ENCODE data around the gene WNT4. TPM values are rescaled to one million over a fixed set of nuclear protein-coding genes. Genes with fewer than 3 reads are reported as not detected.

WNT4 gene
- total RNA-seq, 1 experiment from 2014 or later = 0.92 TPM

DNA sequence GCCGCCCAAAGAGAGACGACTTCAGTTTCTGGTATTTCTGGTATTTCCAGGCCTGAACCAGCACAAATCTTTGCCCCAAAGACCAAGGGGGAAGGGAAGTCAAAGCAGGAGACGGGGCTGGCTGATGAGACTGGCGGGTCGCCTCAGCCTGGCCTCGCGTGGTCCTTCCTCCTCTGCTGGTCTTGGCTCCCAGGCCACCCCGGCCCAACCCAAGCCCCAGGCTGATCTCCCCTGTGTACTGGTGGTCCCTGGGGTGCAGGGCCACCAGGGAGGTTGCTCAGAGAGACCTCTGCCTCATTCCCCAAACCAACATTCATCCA, 19.9 kb downstream of the WNT4 start:
- ChIA-PET POLR2A (no interaction called here), CTCF (no interaction called here)
- Histone ChIP-seq H3K27ac (ENCODE audit: low read length) (no peak overlapping the region), H3K9me3 (ENCODE audit: control insufficient read depth, insufficient read depth, low read depth, low read length) (no peaks in the 10 kb centered on the region), H3K36me3 (ENCODE audit: control insufficient read depth, insufficient read depth, low read length) (no peaks in the 10 kb centered on the region), H3K4me1 (ENCODE audit: control insufficient read depth, insufficient read depth, low read length) (peaks cover 4% of the 10 kb centered on the region; the same call in 1 of the 2 replicates), H3K4me3 (ENCODE audit: low read depth in 2 of 2, low read length in 2 of 2) (no peak overlapping the region), H3K27me3 (ENCODE audit: control insufficient read depth, insufficient read depth, low read length) (no peaks in the 10 kb centered on the region)
- BruUV-seq (replicated peaks) = no TSS peak
- DNase-seq (ENCODE audit: low read depth, low spot score) (no peak), ATAC-seq (no peak)
- intact Hi-C loops (cut with micrococcal nuclease; ENCODE audit: unreplicated experiment) = no loop called here
- in situ Hi-C loops (cut with HindIII; ENCODE audit: low pct_unique_long_range_greater_than_20kb, low sequenced_read_pairs) = no loop called here
- no peak for TF ChIP-seq POLR2AphosphoS5 (IDR thresholded peaks at IDR 0.05; ENCODE audit: low read depth, low read length)

DNA sequence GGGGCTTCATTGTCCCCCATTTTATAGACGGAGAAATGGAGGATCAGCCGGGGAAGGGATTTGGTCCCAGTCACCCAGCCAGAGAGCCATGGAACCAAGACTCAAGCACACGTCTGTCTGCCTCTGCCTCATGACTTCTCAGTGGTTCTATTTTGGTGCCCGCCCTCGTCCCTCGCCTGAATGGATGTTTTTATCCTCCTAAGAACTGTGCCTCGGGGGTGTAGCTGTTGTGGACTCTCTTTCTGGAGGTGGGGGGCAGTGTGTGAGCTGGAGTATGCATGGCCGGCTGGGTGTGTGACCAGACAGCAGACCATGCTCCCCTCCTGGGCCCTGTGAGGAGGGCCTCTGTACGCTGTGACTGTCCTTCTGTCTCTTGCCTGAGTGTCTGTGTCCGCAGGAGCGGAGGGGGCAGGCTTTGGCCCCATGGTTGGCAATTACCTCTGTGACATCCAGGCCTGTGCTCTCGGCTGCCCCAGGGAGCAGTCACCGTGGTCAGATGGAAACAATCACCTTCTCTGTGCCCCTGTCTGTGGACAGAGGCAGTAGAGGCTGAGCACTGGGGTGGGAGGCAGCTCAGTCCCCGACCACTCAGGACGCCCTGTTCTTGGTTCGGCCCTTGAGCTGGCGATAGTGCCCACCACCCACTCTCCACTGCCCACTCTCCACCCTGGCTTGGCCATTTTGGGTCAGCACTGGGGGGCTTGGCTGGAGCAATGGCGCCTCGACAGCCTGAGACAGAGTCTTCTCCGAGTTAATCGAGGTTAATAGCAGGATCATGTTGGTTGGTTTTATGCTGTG, 20.4 kb downstream of the WNT4 start:
- H3K27ac ChIP-seq (ENCODE audit: low read length) = no peak overlapping the region
- no peaks in the 10 kb centered on the region for H3K27me3 ChIP-seq (ENCODE audit: control insufficient read depth, insufficient read depth, low read length)
- ATAC-seq (no peak), DNase-seq (ENCODE audit: low read depth, low spot score) (no peak)
- no peaks in the 10 kb centered on the region for H3K9me3 ChIP-seq (ENCODE audit: control insufficient read depth, insufficient read depth, low read depth, low read length)
- peaks cover 4% of the 10 kb centered on the region; the same call in 1 of the 2 replicates for H3K4me1 ChIP-seq (ENCODE audit: control insufficient read depth, insufficient read depth, low read length)
- H3K4me3 ChIP-seq (ENCODE audit: low read depth in 2 of 2, low read length in 2 of 2) = no peak overlapping the region
- no peaks in the 10 kb centered on the region for H3K36me3 ChIP-seq (ENCODE audit: control insufficient read depth, insufficient read depth, low read length)
- CTCF ChIA-PET = no interaction called here
- POLR2A ChIA-PET = no interaction called here
- in situ Hi-C loops (cut with HindIII; ENCODE audit: low pct_unique_long_range_greater_than_20kb, low sequenced_read_pairs) = no loop called here
- BruUV-seq (replicated peaks) = no TSS peak
- TF ChIP-seq TCF7L2 (IDR thresholded peaks at IDR 0.05; ENCODE audit: low read depth, low read length) = no peak
- TF ChIP-seq, protein P1, sequence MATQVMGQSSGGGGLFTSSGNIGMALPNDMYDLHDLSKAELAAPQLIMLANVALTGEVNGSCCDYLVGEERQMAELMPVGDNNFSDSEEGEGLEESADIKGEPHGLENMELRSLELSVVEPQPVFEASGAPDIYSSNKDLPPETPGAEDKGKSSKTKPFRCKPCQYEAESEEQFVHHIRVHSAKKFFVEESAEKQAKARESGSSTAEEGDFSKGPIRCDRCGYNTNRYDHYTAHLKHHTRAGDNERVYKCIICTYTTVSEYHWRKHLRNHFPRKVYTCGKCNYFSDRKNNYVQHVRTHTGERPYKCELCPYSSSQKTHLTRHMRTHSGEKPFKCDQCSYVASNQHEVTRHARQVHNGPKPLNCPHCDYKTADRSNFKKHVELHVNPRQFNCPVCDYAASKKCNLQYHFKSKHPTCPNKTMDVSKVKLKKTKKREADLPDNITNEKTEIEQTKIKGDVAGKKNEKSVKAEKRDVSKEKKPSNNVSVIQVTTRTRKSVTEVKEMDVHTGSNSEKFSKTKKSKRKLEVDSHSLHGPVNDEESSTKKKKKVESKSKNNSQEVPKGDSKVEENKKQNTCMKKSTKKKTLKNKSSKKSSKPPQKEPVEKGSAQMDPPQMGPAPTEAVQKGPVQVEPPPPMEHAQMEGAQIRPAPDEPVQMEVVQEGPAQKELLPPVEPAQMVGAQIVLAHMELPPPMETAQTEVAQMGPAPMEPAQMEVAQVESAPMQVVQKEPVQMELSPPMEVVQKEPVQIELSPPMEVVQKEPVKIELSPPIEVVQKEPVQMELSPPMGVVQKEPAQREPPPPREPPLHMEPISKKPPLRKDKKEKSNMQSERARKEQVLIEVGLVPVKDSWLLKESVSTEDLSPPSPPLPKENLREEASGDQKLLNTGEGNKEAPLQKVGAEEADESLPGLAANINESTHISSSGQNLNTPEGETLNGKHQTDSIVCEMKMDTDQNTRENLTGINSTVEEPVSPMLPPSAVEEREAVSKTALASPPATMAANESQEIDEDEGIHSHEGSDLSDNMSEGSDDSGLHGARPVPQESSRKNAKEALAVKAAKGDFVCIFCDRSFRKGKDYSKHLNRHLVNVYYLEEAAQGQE (IDR thresholded peaks at IDR 0.05; ENCODE audit: insufficient read depth in 1 of 2, low read depth in 2 of 2, low read length in 1 of 2) = no peak
- TF ChIP-seq, protein P2, sequence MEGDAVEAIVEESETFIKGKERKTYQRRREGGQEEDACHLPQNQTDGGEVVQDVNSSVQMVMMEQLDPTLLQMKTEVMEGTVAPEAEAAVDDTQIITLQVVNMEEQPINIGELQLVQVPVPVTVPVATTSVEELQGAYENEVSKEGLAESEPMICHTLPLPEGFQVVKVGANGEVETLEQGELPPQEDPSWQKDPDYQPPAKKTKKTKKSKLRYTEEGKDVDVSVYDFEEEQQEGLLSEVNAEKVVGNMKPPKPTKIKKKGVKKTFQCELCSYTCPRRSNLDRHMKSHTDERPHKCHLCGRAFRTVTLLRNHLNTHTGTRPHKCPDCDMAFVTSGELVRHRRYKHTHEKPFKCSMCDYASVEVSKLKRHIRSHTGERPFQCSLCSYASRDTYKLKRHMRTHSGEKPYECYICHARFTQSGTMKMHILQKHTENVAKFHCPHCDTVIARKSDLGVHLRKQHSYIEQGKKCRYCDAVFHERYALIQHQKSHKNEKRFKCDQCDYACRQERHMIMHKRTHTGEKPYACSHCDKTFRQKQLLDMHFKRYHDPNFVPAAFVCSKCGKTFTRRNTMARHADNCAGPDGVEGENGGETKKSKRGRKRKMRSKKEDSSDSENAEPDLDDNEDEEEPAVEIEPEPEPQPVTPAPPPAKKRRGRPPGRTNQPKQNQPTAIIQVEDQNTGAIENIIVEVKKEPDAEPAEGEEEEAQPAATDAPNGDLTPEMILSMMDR (IDR thresholded peaks at IDR 0.05) = no peak
- TF ChIP-seq POLR2AphosphoS5 (IDR thresholded peaks at IDR 0.05; ENCODE audit: low read depth, low read length) = no peak
- intact Hi-C loops (cut with micrococcal nuclease; ENCODE audit: unreplicated experiment) = no loop called here

DNA sequence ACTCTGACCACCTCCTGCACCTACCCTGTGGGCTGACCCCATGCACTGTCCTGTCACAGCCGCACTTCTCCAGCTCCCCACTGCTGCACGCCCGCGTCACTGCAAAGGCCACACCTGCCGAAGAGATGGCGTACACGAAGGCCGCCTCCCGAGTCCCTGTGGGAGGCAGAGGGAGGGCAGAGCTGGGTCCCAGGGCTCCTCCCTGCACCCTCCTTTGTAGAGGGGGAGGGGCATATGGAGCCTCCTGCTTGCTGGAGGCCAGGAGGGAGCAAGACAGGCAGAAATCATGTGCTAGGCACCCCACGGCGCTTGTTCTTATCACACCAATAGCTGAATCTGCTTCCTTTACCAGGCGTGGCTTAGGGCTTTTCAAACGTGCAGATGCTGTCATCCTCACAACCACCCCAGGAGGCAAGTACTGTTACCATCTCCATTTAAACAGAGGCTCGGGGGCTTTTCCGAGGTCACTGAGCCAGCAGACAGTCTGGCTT, 21.4 kb downstream of the WNT4 start:
- intact Hi-C loops (cut with micrococcal nuclease; ENCODE audit: unreplicated experiment) (no loop called here), in situ Hi-C loops (cut with HindIII; ENCODE audit: low pct_unique_long_range_greater_than_20kb, low sequenced_read_pairs) (no loop called here)
- no TSS peak for BruUV-seq (replicated peaks)
- TF ChIP-seq SIN3A (IDR thresholded peaks at IDR 0.05; ENCODE audit: borderline replicate concordance, insufficient read depth, low read depth, low read length) = no peak
- no peak for TF ChIP-seq TCF7L2 (IDR thresholded peaks at IDR 0.05; ENCODE audit: low read depth, low read length)
- TF ChIP-seq, protein P1 (IDR thresholded peaks at IDR 0.05; ENCODE audit: insufficient read depth in 1 of 2, low read depth in 2 of 2, low read length in 1 of 2) = no peak
- TF ChIP-seq POLR2AphosphoS5 (IDR thresholded peaks at IDR 0.05; ENCODE audit: low read depth, low read length) = no peak
- TF ChIP-seq, protein P2 (IDR thresholded peaks at IDR 0.05) = no peak
- H3K27me3 ChIP-seq (ENCODE audit: control insufficient read depth, insufficient read depth, low read length) = no peaks in the 10 kb centered on the region
- ChIA-PET CTCF (no interaction called here), POLR2A (no interaction called here)
- no peak overlapping the region for H3K27ac ChIP-seq (ENCODE audit: low read length)
- H3K4me1 ChIP-seq (ENCODE audit: control insufficient read depth, insufficient read depth, low read length) = peaks cover 7% of the 10 kb centered on the region; the same call in 1 of the 2 replicates
- H3K4me3 ChIP-seq (ENCODE audit: low read depth in 2 of 2, low read length in 2 of 2) = no peak overlapping the region
- no peaks in the 10 kb centered on the region for H3K9me3 ChIP-seq (ENCODE audit: control insufficient read depth, insufficient read depth, low read depth, low read length)
- H3K36me3 ChIP-seq (ENCODE audit: control insufficient read depth, insufficient read depth, low read length) = no peaks in the 10 kb centered on the region
- ATAC-seq = peak; percentile 21
- DNase-seq (ENCODE audit: low read depth, low spot score) = no peak
